Measurements from ENCODE around the gene TNIK.

TNIK gene

DNA sequence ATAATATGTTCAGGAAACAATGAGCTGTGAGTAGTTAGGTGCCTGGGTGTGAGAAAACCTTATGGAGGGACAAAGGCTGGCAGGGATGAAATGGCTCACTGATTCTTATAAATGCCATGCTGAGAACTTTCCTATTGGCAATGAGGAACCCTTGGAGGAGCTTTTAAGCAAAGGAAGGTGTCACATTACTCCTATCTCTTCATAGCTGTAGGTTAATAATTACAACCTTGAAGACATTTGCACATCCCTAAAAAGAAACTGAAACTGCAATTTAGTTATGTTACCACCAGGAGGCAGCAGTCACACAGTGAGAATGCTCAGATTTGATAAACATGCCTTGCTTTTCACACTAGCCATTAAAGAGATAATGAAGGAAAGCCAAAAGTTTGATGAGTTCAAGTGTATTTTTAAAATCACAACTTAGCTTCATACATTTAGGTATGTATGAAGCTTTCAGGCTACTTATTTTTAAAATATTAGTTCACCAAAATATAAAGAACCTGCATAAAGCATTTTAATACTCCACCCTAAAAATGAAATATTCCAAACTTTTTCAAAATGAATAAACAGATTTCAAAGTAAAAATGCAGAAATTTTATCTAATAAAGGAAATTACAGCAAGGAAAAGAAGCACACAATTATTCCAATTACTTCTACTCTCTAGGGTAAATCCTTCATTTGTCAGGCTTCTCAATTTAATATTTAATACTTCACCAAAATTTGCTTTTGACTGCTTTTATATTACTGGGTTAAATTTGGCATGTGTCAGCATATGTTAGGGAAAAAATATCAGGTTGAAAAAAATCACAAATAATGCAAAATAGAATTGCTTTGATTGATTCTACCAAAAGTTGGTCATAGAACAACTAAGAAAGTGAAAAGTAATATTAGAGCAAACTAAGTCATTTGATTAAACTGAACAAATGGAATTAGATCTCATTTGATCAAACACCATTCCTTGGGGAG lies 296.8 kb downstream of the TNIK start:
- peak; percentile 40 for DNase-seq (ENCODE audit: low spot score)

GRCh38 chr3:171160325-171160724 lies 299.9 kb downstream of the TNIK start:
- DNase-seq (ENCODE audit: low spot score): no peak

- DNase-seq (ENCODE audit: low spot score): no peak
Measured at GRCh38 chr3:171159822-171160157, 300.4 kb downstream of the TNIK start.

- DNase-seq (ENCODE audit: low spot score): no peak
Measured at GRCh38 chr3:171159024-171159821, 301.0 kb downstream of the TNIK start.

GRCh38 chr3:171157980-171158379 lies 302.2 kb downstream of the TNIK start:
- no peak for DNase-seq (ENCODE audit: low spot score)

DNA sequence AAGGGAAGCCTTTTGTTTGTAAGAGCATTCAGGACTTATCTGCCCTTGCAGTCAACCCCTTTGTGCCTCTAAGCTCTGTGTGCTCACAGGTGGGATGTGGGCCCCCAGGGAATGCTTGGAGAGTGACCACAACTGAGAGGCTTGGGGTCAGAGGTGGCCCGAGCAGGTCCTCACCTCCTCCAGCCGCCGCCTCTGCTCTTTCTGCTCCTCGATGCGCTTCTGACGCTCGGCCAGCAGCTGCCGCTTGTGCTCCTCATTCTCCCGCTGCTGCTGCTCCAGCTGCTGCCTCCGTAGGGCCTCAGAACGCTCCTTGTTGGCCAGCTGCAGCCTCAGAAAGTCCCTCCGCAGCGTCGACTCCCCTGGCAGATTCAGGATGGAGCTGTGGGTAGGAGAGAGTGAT lies 302.9 kb downstream of the TNIK start:
- no peak for DNase-seq (ENCODE audit: low spot score)

DNA sequence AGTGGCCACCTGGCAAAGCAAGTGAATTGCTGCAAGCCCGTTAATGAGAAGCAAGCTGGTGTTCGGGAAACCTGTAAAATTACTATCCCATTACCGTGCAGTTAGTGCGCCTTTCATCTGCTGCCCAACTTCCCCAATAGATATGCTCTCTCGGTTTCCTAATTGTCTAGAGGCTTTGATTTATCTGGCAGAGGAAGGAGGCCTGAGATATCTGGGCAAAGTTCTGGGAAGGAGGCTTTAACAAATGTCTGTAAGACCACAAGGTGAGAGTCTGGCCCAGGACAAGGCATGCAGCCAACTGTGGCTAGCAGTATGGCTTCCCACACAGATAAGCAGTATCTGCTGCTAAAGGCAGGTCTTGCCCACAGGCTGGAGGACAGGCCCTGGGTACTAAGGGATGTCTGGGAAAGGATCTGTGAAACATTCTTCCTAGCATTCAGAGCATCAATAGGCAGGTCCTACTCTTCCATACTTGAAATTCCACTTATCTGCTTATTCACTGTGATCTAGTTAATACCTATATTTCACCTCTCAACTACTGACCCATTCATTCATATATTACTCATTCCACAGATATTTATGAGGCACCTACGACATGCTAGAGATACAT lies 303.7 kb downstream of the TNIK start:
- no peak for DNase-seq (ENCODE audit: low spot score)

GRCh38 chr3:171155122-171155700 lies 305.0 kb downstream of the TNIK start:
- no peak for DNase-seq (ENCODE audit: low spot score)

- DNase-seq (ENCODE audit: low spot score): no peak
Measured at GRCh38 chr3:171150945-171151344, 309.3 kb downstream of the TNIK start.

DNA sequence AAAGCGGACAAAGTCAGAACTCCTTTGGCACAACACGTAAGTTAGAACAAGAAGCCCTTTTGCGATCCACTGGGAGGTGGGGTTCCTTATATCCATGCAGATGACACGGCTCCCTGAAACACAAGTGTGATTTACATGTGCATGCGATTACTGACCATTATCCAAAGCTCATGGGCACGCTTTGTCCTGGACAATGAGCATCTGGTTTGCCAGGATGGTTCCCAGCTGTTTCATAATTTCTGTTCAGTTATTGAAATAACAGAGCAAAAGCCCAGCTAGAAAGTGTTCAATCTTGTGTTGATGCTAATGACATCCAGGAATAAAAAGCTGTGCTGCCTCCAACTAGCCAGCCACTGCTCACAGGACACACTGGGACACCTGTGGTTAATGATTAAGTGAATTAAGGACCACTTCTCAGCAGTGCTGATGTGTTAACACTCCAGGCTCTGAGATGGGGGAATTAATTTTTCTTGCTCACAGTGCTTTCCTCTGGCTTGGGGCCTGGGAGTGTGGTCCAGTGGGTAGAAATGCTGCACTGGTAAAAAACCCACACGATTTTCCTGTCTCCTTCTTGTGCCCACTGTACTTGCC lies 310.6 kb downstream of the TNIK start:
- DNase-seq (ENCODE audit: low spot score): no peak

DNA sequence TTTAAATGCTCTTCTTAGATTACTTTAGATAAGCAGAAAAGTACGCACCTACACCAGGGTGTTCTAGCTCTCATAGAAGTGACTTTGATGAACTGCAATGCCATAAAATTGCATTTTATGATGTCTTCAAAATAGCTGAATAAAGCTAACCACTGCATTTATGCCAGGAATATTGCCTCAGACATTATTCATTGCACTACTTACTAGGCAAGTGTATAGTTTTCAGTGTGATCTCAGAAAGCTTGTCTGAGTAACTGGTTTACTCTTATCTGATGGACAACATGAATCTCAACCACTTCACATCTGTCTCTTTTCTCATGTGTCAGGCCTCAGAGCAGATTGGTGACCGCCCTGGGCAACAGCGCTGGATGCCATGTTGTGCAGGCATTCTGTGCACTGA lies 314.4 kb downstream of the TNIK start:
- no peak for DNase-seq (ENCODE audit: low spot score)

GRCh38 chr3:171142985-171143384 lies 317.2 kb downstream of the TNIK start:
- no peak for DNase-seq (ENCODE audit: low spot score)

DNA sequence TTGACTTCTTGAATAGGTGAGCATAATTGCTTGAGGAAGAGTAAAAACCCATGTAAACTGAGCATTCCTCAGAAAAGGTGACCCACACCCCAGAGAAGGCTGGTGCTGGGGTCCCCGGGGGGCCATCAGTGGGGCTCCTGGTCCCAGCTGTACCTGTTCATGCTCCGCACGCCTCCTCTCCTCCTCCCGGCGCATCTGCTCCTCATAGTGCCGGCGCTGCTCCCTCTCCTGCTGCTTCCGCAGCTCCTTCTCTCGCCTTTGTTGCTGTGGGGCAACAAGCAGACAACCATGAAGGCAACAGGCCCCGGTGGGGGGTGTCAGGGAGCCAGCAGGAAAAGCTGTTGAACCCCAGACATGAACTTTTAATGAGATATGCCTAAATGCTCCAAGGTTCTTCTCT lies 320.0 kb downstream of the TNIK start:
- no peak for DNase-seq (ENCODE audit: low spot score)

DNA sequence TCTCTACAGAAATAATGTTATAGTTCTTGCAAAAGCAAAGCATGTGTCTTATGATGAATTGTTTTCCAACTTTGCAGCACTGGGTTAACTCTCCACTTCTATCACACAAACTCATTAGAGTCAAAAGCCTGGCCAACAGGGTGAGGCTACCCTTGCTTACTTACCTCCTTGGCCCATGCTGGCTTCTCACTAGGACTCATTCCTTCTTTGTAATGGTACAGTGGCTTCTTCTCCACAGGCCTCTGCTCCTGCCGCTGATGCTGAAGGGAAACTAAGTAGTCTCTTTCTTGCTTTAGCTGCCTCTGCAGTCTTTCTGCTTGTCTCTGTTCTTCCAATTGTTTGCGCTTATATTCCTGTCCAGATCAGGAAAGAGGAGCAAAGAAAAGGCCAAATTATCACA lies 322.2 kb downstream of the TNIK start:
- DNase-seq (ENCODE audit: low spot score): no peak

DNA sequence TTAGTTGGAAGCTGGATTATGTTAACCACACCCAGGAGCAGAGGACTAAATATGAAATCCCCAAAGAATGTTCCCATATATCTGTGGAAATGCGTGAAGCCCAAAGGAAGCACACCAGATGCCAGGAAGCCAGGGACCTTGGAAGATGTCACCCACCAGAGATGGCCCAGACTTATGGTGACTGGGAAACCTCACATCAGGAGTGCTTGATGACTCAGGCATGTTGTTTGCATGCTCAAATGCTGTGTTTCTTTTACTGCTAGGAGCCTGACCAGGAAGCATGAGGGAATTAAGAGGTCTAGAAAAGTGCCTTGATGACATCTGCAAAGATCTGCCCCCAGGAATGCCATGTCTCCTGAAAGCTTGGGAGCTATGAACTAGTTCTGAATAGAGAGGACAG lies 324.7 kb downstream of the TNIK start:
- no peak for DNase-seq (ENCODE audit: low spot score)

GRCh38 chr3:171133796-171134569 lies 326.2 kb downstream of the TNIK start:
- DNase-seq (ENCODE audit: low spot score): no peak

- DNase-seq (ENCODE audit: low spot score): no peak
Measured at GRCh38 chr3:171133337-171133736, 326.9 kb downstream of the TNIK start.

DNA sequence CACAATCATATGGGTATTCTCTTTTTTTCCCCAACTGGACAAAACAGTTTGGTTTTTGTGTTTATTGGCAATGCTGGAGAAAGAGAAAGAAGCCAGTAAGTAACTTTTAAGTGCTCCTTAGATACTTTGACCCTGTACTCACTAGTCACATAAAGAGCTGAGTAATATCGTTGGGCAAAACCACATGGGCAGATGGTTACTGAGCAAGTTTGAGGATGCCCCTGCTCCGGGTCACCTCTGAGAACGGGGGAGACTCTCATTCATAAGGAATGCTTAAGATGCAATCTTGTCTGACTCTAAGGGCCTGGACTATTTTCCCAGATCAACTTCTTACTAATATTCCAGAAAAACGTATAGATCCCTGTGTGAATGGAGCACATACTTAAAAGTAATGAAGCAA lies 327.3 kb downstream of the TNIK start:
- no peak for DNase-seq (ENCODE audit: low spot score)

GRCh38 chr3:171129827-171130226 lies 330.4 kb downstream of the TNIK start:
- DNase-seq (ENCODE audit: low spot score): no peak

DNA sequence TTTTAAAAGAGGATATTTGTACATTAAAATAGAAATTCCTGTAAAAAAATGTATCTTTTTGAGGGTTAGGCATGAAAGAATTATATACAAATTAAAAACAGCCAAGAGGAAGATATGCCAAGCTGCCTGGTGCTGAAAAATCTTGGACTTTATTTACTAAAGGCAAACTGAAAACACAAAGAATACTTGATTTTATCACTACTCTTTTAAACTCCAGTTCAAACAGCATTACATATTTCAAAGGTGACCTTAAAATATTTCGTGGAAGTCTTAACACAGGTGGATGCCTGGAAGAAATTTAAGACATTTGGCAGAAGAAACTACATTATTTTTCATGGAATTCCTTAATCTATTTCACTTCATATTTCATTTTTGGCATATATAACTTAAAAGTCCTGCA lies 332.6 kb downstream of the TNIK start:
- DNase-seq (ENCODE audit: low spot score): no peak

DNA sequence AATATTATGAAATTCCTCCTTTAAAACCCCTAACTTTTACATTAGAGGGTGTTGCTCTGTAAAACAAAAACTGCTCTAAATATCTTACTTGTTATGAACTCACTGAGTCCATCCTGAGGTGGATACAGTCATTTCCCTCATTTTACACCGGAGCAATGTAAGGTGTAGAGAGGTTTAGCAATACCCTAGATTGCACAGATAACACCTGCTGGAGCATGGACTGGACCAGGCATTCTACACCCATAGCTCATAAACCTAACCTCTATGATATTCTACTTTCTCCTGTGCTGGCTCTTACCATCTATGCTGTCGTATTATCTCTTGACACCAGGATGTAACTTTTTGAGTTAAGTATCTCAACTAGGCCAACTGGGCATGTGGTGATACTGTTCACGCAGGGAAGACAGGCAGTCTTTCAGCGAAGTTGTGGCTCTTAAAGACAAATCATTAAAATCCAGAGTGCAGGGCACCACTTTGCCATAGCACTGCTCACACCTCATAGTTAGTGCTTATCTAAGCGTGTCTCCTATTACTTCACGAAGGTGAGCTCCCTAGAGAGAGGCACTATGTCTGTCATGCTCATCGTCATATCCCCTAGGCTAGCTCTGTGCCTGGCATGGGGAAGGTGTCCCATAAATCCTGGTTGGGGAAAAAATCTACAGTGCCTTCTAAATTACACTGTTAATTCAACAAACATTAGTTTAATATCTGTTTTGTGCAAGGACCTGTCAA lies 333.6 kb downstream of the TNIK start:
- no peak for DNase-seq (ENCODE audit: low spot score)
